Progenitor cell of endocrine pancreas (in vitro differentiated cells): Measurements from ENCODE around the gene KRTAP10-3. TPM values are rescaled to one million over a fixed set of nuclear protein-coding genes. Genes with fewer than 3 reads are reported as not detected.

Source experiments
- DNase-seq: peaks from one replicate; pipeline ENCODE4 v3.0.0; 2021; ENCODE audit warnings: low spot score; ENCODE audit not compliant: unreplicated experiment
- H3K27ac Mint-ChIP-seq: 2 replicates; pipeline ENCODE4 v1.8.0; 2021; ENCODE audit warnings: mild to moderate bottlenecking, moderate library complexity, mixed read lengths
- H3K27me3 Mint-ChIP-seq: 2 replicates; pipeline ENCODE4 v1.8.0; 2021; ENCODE audit warnings: mixed read lengths
- H3K36me3 Mint-ChIP-seq: 2 replicates; pipeline ENCODE4 v1.8.0; 2022; ENCODE audit warnings: mixed read lengths; ENCODE audit not compliant: insufficient read depth
- H3K4me1 Mint-ChIP-seq: 2 replicates; pipeline ENCODE4 v1.8.0; 2021; ENCODE audit warnings: low read depth, mixed read lengths
- H3K4me3 Mint-ChIP-seq: 2 replicates; pipeline ENCODE4 v1.8.0; 2021; ENCODE audit warnings: low read depth, mild to moderate bottlenecking, moderate library complexity, mixed read lengths
- H3K9me3 Mint-ChIP-seq: 2 replicates; pipeline ENCODE4 v1.8.0; 2021; ENCODE audit warnings: low read depth, mixed read lengths
- CTCF ChIP-seq: fragments of 200-600 bp; sonication (generic); IDR thresholded peaks from one replicate; pipeline ENCODE4 v1.5.0; 2021; ENCODE audit warnings: antibody characterized with exemption, mild to moderate bottlenecking; ENCODE audit not compliant: unreplicated experiment
- total RNA-seq: library from RNA; stranded (reverse); gene quantifications from 2 replicates; pipeline ENCODE4 v1.2.1, GENCODE V29; 2021

The KRTAP10-3 gene
- total RNA-seq, 1 donor from 2014 or later: not detected

GRCh38 chr21:44511219-44511937 lies 47.2 kb downstream of the KRTAP10-3 start:
- no peak for TF ChIP-seq CTCF
- Mint-ChIP-seq H3K4me3 (no peak overlapping the region), H3K27me3 (no peaks in the 10 kb centered on the region), H3K36me3 (no peaks in the 10 kb centered on the region), H3K9me3 (no peaks in the 10 kb centered on the region), H3K4me1 (no peaks in the 10 kb centered on the region), H3K27ac (no peak overlapping the region)
- no peak for DNase-seq

- Mint-ChIP-seq H3K9me3 (no peaks in the 10 kb centered on the region), H3K27ac (no peak overlapping the region), H3K4me1 (peaks cover 1% of the 10 kb centered on the region), H3K27me3 (no peaks in the 10 kb centered on the region), H3K36me3 (no peaks in the 10 kb centered on the region), H3K4me3 (no peak overlapping the region)
- peak; percentile 97 for TF ChIP-seq CTCF
- DNase-seq: peak; percentile 81
Observed at GRCh38 chr21:44510508-44511218, 47.9 kb downstream of the KRTAP10-3 start.

- Mint-ChIP-seq H3K27ac (no peak overlapping the region), H3K9me3 (no peaks in the 10 kb centered on the region), H3K36me3 (no peaks in the 10 kb centered on the region), H3K4me1 (peaks cover 3% of the 10 kb centered on the region), H3K27me3 (no peaks in the 10 kb centered on the region), H3K4me3 (no peak overlapping the region)
- TF ChIP-seq CTCF: no peak
- DNase-seq: no peak
Observed at GRCh38 chr21:44510109-44510507, 48.5 kb downstream of the KRTAP10-3 start.

GRCh38 chr21:44509539-44509938 lies 49.1 kb downstream of the KRTAP10-3 start:
- no peak overlapping the region for H3K4me3 Mint-ChIP-seq
- no peaks in the 10 kb centered on the region for H3K9me3 Mint-ChIP-seq
- no peaks in the 10 kb centered on the region for H3K27me3 Mint-ChIP-seq
- DNase-seq: no peak
- no peak overlapping the region for H3K27ac Mint-ChIP-seq
- H3K4me1 Mint-ChIP-seq: peaks cover 3% of the 10 kb centered on the region
- no peaks in the 10 kb centered on the region for H3K36me3 Mint-ChIP-seq
- TF ChIP-seq CTCF: no peak

- Mint-ChIP-seq H3K4me1 (peaks cover 3% of the 10 kb centered on the region), H3K27me3 (no peaks in the 10 kb centered on the region), H3K27ac (no peak overlapping the region), H3K36me3 (no peaks in the 10 kb centered on the region), H3K9me3 (no peaks in the 10 kb centered on the region), H3K4me3 (no peak overlapping the region)
- TF ChIP-seq CTCF: no peak
- no peak for DNase-seq
Observed at GRCh38 chr21:44508711-44509445, 49.7 kb downstream of the KRTAP10-3 start.
